ENCODE measurements around the gene BOC. TPM values are rescaled to one million over a fixed set of nuclear protein-coding genes. Genes with fewer than 3 reads are reported as not detected.
A peak's percentile ranks its signal among the peaks of the same experiment; 100 is the strongest.

Gene BOC
- total and polyA plus RNA-seq, 2 of the 13 experiments (the other 11 are each of a cell fraction or from before 2014, with no cell fraction given): 0.04 TPM; not detected in 1

- peak; percentile 33 for TF ChIP-seq XRCC5 (optimal IDR thresholded peaks at IDR 0.05; ENCODE audit: low read length)
- no peak for TF ChIP-seq ESRRA (CRISPR knock-in tag; IDR thresholded peaks at IDR 0.05; ENCODE audit: low read depth)
- no peak for TF ChIP-seq ZSCAN12 (CRISPR knock-in tag; IDR thresholded peaks at IDR 0.05)
- no peak for TF ChIP-seq POLR2G (IDR thresholded peaks at IDR 0.05; ENCODE audit: low read depth, low read length)
- TF ChIP-seq ZNF788 (CRISPR knock-in tag; IDR thresholded peaks at IDR 0.05; ENCODE audit: borderline replicate concordance): 0 out of 2 replicates have a peak, but pooled peaks have one; percentile 39
- TF ChIP-seq ZNF550 (CRISPR knock-in tag; IDR thresholded peaks at IDR 0.05; ENCODE audit: borderline replicate concordance): no peak
- TF ChIP-seq GABPA (IDR thresholded peaks at IDR 0.05; ENCODE audit: low read depth, low read length): no peak
- TF ChIP-seq GABPA (CRISPR knock-in tag; IDR thresholded peaks at IDR 0.05; ENCODE audit: low read depth): no peak
- TF ChIP-seq AGO1 (IDR thresholded peaks at IDR 0.05; ENCODE audit: low read depth, low read length, poor library complexity, severe bottlenecking): no peak
- no peak for TF ChIP-seq NR2C2 (CRISPR knock-in tag; IDR thresholded peaks at IDR 0.05; ENCODE audit: borderline replicate concordance)
- TF ChIP-seq, protein P1, sequence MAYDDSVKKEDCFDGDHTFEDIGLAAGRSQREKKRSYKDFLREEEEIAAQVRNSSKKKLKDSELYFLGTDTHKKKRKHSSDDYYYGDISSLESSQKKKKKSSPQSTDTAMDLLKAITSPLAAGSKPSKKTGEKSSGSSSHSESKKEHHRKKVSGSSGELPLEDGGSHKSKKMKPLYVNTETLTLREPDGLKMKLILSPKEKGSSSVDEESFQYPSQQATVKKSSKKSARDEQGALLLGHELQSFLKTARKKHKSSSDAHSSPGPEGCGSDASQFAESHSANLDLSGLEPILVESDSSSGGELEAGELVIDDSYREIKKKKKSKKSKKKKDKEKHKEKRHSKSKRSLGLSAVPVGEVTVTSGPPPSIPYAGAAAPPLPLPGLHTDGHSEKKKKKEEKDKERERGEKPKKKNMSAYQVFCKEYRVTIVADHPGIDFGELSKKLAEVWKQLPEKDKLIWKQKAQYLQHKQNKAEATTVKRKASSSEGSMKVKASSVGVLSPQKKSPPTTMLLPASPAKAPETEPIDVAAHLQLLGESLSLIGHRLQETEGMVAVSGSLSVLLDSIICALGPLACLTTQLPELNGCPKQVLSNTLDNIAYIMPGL (CRISPR knock-in tag; IDR thresholded peaks at IDR 0.05; ENCODE audit: borderline replicate concordance in 1 of 2, low read depth in 1 of 2): peak in 1 of 2 experiments; percentile 52; a peak in 2 of 4 replicates
- TF ChIP-seq KDM3A (CRISPR knock-in tag; IDR thresholded peaks at IDR 0.05; ENCODE audit: low read depth): no peak
- TF ChIP-seq ZNF329 (CRISPR knock-in tag; IDR thresholded peaks at IDR 0.05; ENCODE audit: low read depth): no peak
- TF ChIP-seq CTCF (CRISPR knock-in tag; IDR thresholded peaks at IDR 0.05): peak; percentile 57
- no peak for TF ChIP-seq ZNF101 (CRISPR knock-in tag; IDR thresholded peaks at IDR 0.05; ENCODE audit: borderline replicate concordance, low read depth)
These were observed 64.8 kb downstream of the BOC start (continued) for GRCh38 chr3:113275929-113276750.

Data from HepG2 (cell line).